AG10803 (cell line): ENCODE measurements around the gene ZCCHC7.
"Not testable (repeated sequence)": the region's sequence is repeated elsewhere in the genome, so short reads cannot be mapped to it uniquely, and the experiment has no call there.

Source experiments
- DNase-seq: peaks from one replicate; pipeline ENCODE4 v3.0.0; 2010; ENCODE audit warnings: low read depth
- H3K4me3 ChIP-seq: 2 replicates; pipeline ENCODE4 v1.5.1; 2011; ENCODE audit warnings: mild to moderate bottlenecking, low read length, control low read depth
- TF ChIP-seq, protein P1 (sequence below): conservative IDR thresholded peaks from 2 replicates; pipeline ENCODE4 v1.5.1; 2011; ENCODE audit warnings: mild to moderate bottlenecking, low read length, control low read depth, inconsistent platforms

Gene ZCCHC7

DNA sequence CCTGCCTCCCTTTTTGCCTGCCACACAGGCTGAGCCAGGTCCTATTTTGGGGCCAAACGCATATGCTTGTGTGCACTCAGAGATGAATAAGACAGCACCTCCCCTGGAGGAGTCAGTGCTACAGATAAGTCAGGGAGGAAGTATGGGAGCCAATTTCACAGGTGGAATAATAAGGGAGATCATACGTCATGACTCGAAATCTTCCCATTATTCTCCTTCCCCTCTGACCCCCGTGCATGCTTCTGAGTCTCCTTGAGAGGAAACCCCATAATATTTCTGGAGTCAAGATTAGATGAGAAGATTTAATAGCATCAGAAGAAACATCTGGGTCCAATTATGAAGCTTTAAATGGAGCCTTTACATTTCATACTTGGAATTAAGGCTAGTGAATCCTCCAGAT is 15.1 kb upstream of the ZCCHC7 start:
- peak; percentile 11 for DNase-seq
- TF ChIP-seq, protein P1, sequence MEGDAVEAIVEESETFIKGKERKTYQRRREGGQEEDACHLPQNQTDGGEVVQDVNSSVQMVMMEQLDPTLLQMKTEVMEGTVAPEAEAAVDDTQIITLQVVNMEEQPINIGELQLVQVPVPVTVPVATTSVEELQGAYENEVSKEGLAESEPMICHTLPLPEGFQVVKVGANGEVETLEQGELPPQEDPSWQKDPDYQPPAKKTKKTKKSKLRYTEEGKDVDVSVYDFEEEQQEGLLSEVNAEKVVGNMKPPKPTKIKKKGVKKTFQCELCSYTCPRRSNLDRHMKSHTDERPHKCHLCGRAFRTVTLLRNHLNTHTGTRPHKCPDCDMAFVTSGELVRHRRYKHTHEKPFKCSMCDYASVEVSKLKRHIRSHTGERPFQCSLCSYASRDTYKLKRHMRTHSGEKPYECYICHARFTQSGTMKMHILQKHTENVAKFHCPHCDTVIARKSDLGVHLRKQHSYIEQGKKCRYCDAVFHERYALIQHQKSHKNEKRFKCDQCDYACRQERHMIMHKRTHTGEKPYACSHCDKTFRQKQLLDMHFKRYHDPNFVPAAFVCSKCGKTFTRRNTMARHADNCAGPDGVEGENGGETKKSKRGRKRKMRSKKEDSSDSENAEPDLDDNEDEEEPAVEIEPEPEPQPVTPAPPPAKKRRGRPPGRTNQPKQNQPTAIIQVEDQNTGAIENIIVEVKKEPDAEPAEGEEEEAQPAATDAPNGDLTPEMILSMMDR, result no peak
- no peak overlapping the region for H3K4me3 ChIP-seq

DNA sequence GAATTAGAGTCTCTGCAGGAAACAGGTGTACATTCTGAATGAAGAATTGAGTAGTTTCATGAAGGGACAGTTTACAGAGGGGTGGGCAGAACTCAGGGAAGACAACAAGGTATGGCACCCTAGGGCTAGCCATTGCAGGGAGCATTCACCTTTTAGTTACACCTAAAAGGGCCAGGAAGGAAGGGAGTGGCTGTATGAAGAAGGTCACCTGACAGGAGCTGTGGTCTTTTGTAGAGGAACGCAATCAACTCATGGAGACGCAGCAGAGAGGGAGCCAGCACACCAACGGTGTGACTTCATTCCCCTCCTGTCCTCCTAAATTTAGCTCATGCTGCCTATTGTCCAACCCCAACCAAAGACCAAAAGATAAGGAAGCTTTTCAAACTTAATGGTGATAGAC is 12.7 kb upstream of the ZCCHC7 start:
- TF ChIP-seq, protein P1, result no peak
- DNase-seq, result no peak
- no peak overlapping the region for H3K4me3 ChIP-seq

DNA sequence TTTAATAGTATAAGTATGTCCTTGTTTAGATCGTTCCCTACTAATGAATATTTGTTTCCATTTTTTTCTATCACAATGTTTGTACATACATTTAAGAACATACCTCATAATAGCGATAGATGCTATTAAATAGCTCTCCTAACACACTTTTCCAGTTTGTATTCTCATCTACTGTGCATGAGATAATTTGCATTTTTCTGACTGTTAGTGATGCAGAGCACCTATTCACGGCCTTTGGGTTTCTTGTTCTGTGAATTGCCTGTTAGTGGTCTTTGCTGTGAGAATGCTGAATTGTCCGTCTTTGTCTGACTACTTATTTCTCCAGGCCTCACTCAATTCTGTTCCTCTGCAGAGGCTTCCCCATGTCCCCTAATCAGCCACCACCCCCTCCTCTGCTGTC is 5.9 kb upstream of the ZCCHC7 start:
- H3K4me3 ChIP-seq, DNase-seq: not testable (repeated sequence)

DNA sequence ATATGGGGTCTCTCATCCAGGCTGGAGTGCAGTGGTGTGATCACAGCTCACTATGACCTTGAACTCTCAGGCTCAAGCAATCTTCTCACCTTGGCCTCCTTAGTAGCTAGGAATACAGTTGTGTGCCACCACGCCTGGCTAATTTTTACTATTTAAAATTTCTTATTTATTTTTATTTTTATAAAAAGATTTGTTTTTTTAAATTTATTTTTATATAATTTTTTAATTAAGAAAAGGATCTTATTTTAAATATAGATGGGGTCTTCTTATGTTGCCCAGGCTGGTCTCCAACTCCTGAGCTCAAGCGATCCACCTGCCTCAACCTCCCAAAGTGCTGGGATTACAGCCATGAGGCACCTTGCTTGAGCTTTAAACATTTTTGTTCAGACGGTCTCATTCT is 2.4 kb upstream of the ZCCHC7 start:
- DNase-seq, result no peak
- no peak overlapping the region for H3K4me3 ChIP-seq
- TF ChIP-seq, protein P1, result no peak

DNA sequence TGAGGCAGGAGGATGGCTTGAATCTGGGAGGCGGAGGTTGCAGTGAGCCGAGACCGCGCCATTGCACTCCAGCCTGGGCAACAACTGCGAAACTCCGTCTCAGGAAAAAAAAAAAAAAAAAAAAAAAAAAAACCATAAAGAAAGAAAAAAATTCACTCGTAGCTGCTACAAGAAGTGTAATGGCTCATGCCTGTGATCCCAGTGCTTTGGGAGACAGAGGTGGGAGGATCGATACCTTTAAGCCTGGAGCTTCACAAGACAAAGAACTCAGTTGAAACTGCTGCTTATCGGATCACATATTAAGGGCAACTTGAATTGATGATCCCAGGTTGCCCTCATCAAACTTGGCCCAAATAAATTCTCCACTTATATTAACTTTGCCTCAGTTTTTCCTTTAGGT is 1.0 kb upstream of the ZCCHC7 start:
- TF ChIP-seq, protein P1, result no peak
- DNase-seq, result no peak
- no peak overlapping the region for H3K4me3 ChIP-seq

DNA sequence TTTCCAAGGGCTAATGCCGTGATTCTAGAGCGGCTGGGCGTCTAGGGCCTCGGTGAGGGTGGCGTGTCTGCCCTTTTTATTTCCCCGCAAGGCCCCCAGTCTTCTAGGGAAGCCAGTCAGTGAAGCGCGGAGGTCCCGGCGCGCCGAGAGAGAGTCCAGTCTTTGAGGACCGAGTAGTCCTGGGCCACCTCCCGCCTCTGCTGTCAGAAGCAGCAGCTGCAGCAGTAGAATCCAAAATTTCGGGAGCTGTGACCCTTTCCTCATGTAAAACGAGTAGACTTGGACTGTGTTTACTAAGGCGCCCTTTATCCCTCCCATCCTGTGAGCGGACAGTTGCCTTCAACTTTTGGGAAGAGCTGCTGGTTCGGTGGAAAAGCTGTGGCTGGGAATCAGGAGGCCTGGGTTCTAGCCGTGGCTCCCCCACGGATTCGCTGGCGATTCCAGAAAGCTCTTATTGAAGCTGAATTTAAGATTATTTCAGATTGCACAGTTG is 515 bp downstream of the ZCCHC7 start:
- peak; percentile 28 for DNase-seq
- H3K4me3 ChIP-seq, result peak overlapping the region; percentile 83

DNA sequence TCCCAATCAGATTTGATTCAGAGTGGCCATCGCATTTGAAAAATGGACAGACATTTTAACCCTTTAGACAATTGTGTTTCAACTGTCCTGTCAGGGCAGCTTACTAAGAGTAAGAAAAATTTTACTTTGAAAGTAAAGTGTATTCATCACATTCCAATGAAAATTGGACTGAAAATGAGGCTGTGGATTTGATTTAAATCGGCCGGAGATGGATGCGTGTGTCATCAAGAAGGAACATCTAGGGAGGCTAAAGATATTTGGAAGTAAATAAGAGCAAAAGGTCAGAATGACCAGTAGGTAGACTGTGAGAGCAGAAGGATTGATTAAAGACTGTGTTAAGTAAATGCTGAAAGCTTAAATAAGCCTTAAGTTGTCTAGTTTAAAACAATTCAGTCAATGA is 1.5 kb downstream of the ZCCHC7 start:
- H3K4me3 ChIP-seq, result peak overlapping the region; percentile 83

DNA sequence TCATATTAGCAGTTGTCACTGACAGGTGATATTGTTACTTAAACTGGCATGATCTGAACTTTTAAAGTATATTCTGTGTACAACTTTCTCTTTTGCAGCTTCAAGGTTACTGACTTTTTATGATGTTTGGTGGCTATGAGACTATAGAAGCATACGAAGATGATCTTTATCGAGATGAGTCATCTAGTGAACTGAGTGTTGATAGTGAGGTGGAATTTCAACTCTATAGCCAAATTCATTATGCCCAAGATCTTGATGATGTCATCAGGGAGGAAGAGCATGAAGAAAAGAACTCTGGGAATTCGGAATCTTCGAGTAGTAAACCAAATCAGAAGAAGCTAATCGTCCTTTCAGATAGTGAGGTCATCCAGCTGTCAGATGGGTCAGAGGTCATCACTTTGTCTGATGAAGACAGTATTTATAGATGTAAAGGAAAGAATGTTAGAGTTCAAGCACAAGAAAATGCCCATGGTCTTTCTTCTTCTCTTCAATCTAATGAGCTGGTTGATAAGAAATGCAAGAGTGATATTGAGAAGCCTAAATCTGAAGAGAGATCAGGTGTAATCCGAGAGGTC is 5.9 kb downstream of the ZCCHC7 start:
- TF ChIP-seq, protein P1, result no peak
- H3K4me3 ChIP-seq, result no peak overlapping the region
- no peak for DNase-seq

More for the DNA sequence above, 1.5 kb downstream of the ZCCHC7 start:
- TF ChIP-seq, protein P1, result no peak
- DNase-seq, result peak; percentile 4
